SU-DHL-6 (cell line): Measurements from ENCODE around the gene SZRD1.

Experiments
- H2AFZ ChIP-seq: fragments of 200-600 bp; sonication (generic); 2 replicates; pipeline ENCODE4 v1.6.1; 2014; ENCODE audit warnings: low read depth, mild to moderate bottlenecking, moderate library complexity, mixed read lengths, antibody characterized with exemption, low read length; ENCODE audit not compliant: severe bottlenecking
- H3F3A ChIP-seq: fragments of 200-600 bp; shearing (Covaris generic); 2 replicates; pipeline ENCODE4 v1.6.0; 2016; ENCODE audit warnings: antibody characterized with exemption, mild to moderate bottlenecking; ENCODE audit not compliant: insufficient read depth
- H3K27ac ChIP-seq: fragments of 200-600 bp; sonication (generic); 2 replicates; pipeline ENCODE4 v1.5.1; 2016; ENCODE audit warnings: low read depth, mild to moderate bottlenecking, low read length, moderate library complexity, mixed read lengths
- H3K27me3 ChIP-seq: fragments of 200-600 bp; sonication (generic), shearing (Covaris generic); 2 replicates; pipeline ENCODE4 v1.6.0; 2014; ENCODE audit warnings: mild to moderate bottlenecking, low read length
- H3K36me3 ChIP-seq: fragments of 200-600 bp; sonication (generic); 2 replicates; pipeline ENCODE4 v1.6.1; 2014; ENCODE audit warnings: mild to moderate bottlenecking, low read length, mixed read lengths
- H3K4me2 ChIP-seq: fragments of 300-600, 200-600 bp; shearing (Covaris generic), sonication (generic); 2 replicates; pipeline ENCODE4 v1.6.0; 2014; ENCODE audit warnings: low read length, low read depth, mild to moderate bottlenecking; ENCODE audit not compliant: poor library complexity, severe bottlenecking
- H3K4me3 ChIP-seq: fragments of 200-600 bp; sonication (generic); 2 replicates; pipeline ENCODE4 v1.5.1; 2014; ENCODE audit warnings: antibody characterized with exemption, low read length, mild to moderate bottlenecking, mixed read lengths; ENCODE audit not compliant: insufficient read depth, poor library complexity, severe bottlenecking
- H3K79me2 ChIP-seq: fragments of 200-600 bp; sonication (generic); 2 replicates; pipeline ENCODE4 v1.6.1; 2014; ENCODE audit warnings: mild to moderate bottlenecking, low read length, moderate library complexity; ENCODE audit not compliant: insufficient read depth
- H3K9ac ChIP-seq: fragments of 200-600 bp; sonication (generic); 2 replicates; pipeline ENCODE4 v1.7.0; 2014; ENCODE audit warnings: mild to moderate bottlenecking, low read length
- H3K9me2 ChIP-seq: fragments of 200-600 bp; sonication (generic); replicated peaks from 2 replicates; pipeline ENCODE4 v1.6.1; 2014; ENCODE audit warnings: low read length; ENCODE audit not compliant: insufficient read depth
- H3K9me3 ChIP-seq: fragments of 200-600 bp; sonication (generic); 2 replicates; pipeline ENCODE4 v1.6.1; 2014; ENCODE audit warnings: low read length, mixed read lengths; ENCODE audit not compliant: insufficient read depth
- H4K20me1 ChIP-seq: fragments of 200-600 bp; sonication (generic); 2 replicates; pipeline ENCODE4 v1.6.1; 2014; ENCODE audit warnings: low read depth, mild to moderate bottlenecking, antibody characterized with exemption, low read length, moderate library complexity, mixed read lengths
- EZH2phosphoT487 ChIP-seq: fragments of 200-600 bp; sonication (generic), shearing (Covaris generic); conservative IDR thresholded peaks from 2 replicates; pipeline ENCODE4 v1.6.1; 2018; ENCODE audit warnings: mild to moderate bottlenecking, antibody characterized with exemption, low read length, moderate library complexity, mixed read lengths
- TF ChIP-seq, protein P1 (sequence below): fragments of 200-600 bp; sonication (generic); IDR thresholded peaks from one replicate; pipeline ENCODE4 v1.5.1; 2017; ENCODE audit warnings: antibody characterized with exemption, mild to moderate bottlenecking, low read length, moderate library complexity; ENCODE audit not compliant: insufficient read depth, poor library complexity, severe bottlenecking

SZRD1 gene

DNA sequence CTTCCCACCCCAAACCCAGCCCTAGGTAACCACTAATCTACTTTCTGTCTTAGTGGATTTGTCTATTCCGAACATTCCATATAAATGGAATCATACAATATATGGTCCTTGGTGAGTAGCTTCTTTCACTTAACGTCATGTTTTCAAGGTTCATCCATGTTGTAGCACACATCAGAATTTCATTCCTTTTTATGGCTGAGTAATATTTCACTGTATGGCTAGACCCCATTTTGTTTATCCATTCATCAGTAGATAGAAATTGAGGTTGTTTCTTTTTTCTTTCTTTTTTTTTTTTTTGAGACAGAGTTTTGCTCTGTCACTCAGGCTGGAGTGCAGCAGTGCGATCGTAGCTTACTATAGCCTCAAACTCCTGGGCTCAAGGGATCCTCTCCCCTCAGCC lies 67.0 kb downstream of the SZRD1 start:
- Histone ChIP-seq H3K27ac (no peak overlapping the region), H3K79me2 (no peaks in the 10 kb centered on the region), H3K9me3 (no peaks in the 10 kb centered on the region), H3K4me3 (no peak overlapping the region), H3K36me3 (no peaks in the 10 kb centered on the region), H3K4me2 (no peak overlapping the region), H3K9me2 (no peaks in the 10 kb centered on the region), H3K27me3 (no peaks in the 10 kb centered on the region), H2AFZ (no peak overlapping the region), H3F3A (no peaks in the 10 kb centered on the region), H3K9ac (no peak overlapping the region), H4K20me1 (no peaks in the 10 kb centered on the region)
- TF ChIP-seq, protein P1, sequence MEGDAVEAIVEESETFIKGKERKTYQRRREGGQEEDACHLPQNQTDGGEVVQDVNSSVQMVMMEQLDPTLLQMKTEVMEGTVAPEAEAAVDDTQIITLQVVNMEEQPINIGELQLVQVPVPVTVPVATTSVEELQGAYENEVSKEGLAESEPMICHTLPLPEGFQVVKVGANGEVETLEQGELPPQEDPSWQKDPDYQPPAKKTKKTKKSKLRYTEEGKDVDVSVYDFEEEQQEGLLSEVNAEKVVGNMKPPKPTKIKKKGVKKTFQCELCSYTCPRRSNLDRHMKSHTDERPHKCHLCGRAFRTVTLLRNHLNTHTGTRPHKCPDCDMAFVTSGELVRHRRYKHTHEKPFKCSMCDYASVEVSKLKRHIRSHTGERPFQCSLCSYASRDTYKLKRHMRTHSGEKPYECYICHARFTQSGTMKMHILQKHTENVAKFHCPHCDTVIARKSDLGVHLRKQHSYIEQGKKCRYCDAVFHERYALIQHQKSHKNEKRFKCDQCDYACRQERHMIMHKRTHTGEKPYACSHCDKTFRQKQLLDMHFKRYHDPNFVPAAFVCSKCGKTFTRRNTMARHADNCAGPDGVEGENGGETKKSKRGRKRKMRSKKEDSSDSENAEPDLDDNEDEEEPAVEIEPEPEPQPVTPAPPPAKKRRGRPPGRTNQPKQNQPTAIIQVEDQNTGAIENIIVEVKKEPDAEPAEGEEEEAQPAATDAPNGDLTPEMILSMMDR, result no peak
- no peak for TF ChIP-seq EZH2phosphoT487

DNA sequence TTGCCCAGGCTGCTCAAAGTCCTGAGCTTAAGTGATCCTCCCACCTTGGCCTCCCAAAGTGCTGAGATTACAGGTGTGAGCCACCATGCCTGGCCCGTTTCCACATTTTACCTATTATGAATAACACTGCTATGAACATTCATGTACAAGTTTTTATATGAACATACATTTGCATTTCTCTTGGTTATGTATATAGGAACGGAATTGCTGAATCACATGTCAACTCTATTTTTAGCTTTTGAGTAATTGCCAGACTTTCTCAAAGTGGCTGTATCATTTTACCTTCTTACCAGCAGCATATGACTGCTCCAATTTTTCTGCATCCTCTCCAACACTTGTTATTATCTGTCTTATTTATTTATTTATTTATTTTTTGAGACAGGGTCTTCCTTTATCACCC lies 67.5 kb downstream of the SZRD1 start:
- no peak overlapping the region for H3K4me2 ChIP-seq
- no peaks in the 10 kb centered on the region for H4K20me1 ChIP-seq
- H3K27me3 ChIP-seq, result no peaks in the 10 kb centered on the region
- H3K4me3 ChIP-seq, result no peak overlapping the region
- no peaks in the 10 kb centered on the region for H3K36me3 ChIP-seq
- TF ChIP-seq, protein P1, result no peak
- TF ChIP-seq EZH2phosphoT487, result no peak
- no peak overlapping the region for H3K9ac ChIP-seq
- no peak overlapping the region for H2AFZ ChIP-seq
- no peaks in the 10 kb centered on the region for H3K9me3 ChIP-seq
- H3F3A ChIP-seq, result no peaks in the 10 kb centered on the region
- H3K79me2 ChIP-seq, result no peaks in the 10 kb centered on the region
- H3K9me2 ChIP-seq, result no peaks in the 10 kb centered on the region
- no peak overlapping the region for H3K27ac ChIP-seq

GRCh38 chr1:16436946-16437474 lies 70.0 kb downstream of the SZRD1 start, which contains the start of gene SPATA21:
Gene SPATA21, minus strand, starts transcription at chr1:16437424. Its CDS starts 6,053 bp downstream, at chr1:16431371.
- no peak within 1 kb of the TSS for H3K9ac ChIP-seq
- H4K20me1 ChIP-seq, result no peaks in the 10 kb centered on the region
- no peaks in the 10 kb centered on the region for H3F3A ChIP-seq
- TF ChIP-seq, protein P1, result no peak
- TF ChIP-seq EZH2phosphoT487, result no peak
- no peak within 1 kb of the TSS for H3K27ac ChIP-seq
- H3K36me3 ChIP-seq, result no peaks in the 10 kb centered on the region
- H3K9me3 ChIP-seq, result no peaks in the 10 kb centered on the region
- H3K4me3 ChIP-seq, result no peak within 1 kb of the TSS
- H3K4me2 ChIP-seq, result no peak within 1 kb of the TSS
- H3K27me3 ChIP-seq, result no peaks in the 10 kb centered on the region
- peaks cover 12% of the 10 kb centered on the region for H3K79me2 ChIP-seq
- no peaks in the 10 kb centered on the region for H3K9me2 ChIP-seq
- no peak within 1 kb of the TSS for H2AFZ ChIP-seq
